ENCODE measurements around the gene IRF2BP2.

Gene IRF2BP2

GRCh38 chr1:234610061-234610665, at the start of gene IRF2BP2:
Gene IRF2BP2, minus strand, starts transcription at chr1:234610178. Its CDS starts 684 bp downstream, at chr1:234609494.
- peak; percentile 86 for DNase-seq (ENCODE audit: low spot score)
- no peak for FAIRE-seq

DNA sequence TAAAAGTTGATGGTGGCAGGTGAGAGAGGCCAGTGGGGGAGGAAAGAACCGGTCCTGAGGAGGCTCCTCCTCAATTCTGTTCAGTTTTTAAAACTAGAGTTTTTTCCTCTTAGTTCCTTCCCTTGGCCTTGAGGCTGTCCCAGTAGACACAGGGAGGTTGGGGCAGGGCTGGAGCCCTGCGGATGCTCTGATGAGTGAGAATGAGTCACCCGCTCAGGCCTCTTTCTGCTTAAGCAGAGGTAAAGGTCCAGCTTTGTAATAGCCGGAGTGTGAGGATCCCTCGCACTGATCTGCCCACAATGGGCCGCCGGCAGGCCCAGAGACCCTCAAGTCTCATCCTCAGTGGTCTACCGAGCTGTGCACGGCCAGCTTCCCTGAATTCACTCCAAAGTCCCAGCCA, 49.6 kb upstream of the IRF2BP2 start:
- DNase-seq (ENCODE audit: low spot score) (peak; percentile 76), FAIRE-seq (no peak)

- peak; percentile 14 for DNase-seq (ENCODE audit: low spot score)
- FAIRE-seq, result no peak
Observed at GRCh38 chr1:234658138-234658537, 48.2 kb upstream of the IRF2BP2 start.

- FAIRE-seq (no peak), DNase-seq (ENCODE audit: low spot score) (peak; percentile 40)
Observed at GRCh38 chr1:234656944-234657654, 47.1 kb upstream of the IRF2BP2 start.

- FAIRE-seq (no peak), DNase-seq (ENCODE audit: low spot score) (no peak)
Observed at GRCh38 chr1:234656070-234656895, 46.3 kb upstream of the IRF2BP2 start.

DNA sequence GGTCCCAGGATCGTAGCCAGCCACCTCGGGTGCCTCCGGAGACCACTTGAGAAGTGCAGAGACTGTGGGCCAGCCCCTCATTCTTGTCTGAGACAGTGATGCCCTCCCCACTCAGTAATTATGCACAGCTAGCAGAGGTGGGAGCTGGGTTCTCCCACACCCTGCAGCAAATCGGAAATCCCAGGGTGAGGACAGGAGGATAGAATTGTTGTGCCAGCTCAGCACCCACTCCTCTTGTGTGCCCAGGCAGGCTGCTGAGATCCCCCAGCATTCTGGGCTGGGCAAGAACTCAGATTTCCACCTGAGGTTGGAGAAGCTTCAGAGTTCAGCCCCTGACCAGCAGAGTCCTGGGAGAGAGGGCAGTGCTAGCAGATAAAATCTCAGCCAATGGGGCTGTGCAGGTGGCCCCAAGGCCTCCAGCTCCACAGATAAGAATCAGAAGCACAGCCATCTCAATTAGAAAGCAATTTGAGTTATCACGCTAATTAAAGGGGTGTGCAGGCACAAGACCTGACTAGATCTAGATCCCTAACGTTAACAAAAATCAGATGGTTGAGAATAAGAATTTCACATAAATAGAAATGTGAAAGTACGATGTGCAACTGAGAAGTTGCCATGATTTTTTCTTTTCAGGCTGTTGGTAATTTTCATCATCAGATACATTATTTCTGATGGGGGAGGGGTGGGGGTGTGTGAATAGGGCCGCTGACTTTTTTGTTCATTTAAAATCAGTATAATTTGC, 45.5 kb upstream of the IRF2BP2 start:
- no peak for DNase-seq (ENCODE audit: low spot score)

DNA sequence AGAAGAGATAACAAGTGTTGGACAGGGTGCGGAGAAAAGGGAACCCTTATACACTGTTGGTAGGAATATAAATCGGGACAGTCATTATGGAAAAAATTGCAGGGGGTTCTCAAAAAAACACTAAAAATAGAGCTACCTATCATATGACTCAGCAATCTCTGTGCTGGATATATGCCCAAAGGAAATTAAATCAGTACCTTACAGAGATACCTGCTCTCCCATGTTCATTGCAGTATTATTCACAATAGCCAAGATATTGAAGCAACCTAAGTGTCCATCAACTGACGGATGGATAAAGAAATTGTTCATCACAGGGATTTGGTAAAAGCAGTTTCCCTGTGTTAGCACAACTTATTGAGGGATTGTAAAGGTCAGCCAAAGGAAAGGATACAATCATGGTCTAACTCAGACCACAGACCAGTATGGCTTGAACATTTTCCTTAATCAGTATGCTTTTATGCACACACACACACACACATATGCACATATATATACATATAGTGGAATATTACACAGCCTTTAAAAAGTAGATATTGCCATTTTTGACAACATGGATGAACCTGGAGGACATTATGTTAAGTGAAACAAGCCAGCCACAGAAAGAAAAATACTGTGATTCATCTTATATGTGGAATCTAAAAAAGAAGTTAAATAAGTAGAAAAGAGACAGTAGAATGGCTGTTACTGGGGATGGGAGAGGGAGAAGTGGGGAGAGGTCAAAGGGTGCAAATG, 44.2 kb upstream of the IRF2BP2 start:
- FAIRE-seq (no peak), DNase-seq (ENCODE audit: low spot score) (no peak)

More for the DNA sequence above, 45.5 kb upstream of the IRF2BP2 start:
- FAIRE-seq, result no peak

- FAIRE-seq, result no peak
- DNase-seq (ENCODE audit: low spot score), result no peak
Observed at GRCh38 chr1:234649432-234650081, 39.6 kb upstream of the IRF2BP2 start.

GRCh38 chr1:234647758-234648157, 37.8 kb upstream of the IRF2BP2 start:
- no peak for FAIRE-seq
- no peak for DNase-seq (ENCODE audit: low spot score)

- FAIRE-seq, result no peak
Observed at GRCh38 chr1:234647245-234647644, 37.3 kb upstream of the IRF2BP2 start.

DNA sequence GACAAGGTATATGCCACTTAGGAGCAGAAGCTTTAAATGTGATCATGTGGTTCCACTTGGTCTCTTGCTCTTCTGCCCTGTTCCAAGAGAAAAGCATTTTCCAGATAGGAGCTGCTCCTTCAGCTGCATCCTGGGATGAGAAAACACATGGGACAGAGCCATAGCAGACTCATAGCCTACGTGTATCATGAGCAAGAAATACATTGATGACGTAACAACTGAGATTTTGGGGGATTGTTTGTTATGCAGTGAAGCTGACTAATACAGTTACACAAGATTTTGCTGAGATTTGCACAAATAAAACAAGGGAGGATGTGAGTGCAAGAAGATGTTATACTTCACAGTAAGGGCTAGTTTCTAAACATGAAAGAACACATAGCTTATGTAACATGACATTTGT, 36.0 kb upstream of the IRF2BP2 start:
- DNase-seq (ENCODE audit: low spot score) (no peak), FAIRE-seq (no peak)

More at GRCh38 chr1:234647245-234647644, 37.3 kb upstream of the IRF2BP2 start:
- DNase-seq (ENCODE audit: low spot score), result no peak

- no peak for FAIRE-seq
Observed at GRCh38 chr1:234645474-234645953, 35.5 kb upstream of the IRF2BP2 start.

GRCh38 chr1:234644928-234645327, 35.0 kb upstream of the IRF2BP2 start:
- DNase-seq (ENCODE audit: low spot score), result no peak
- no peak for FAIRE-seq

More at GRCh38 chr1:234645474-234645953, 35.5 kb upstream of the IRF2BP2 start:
- DNase-seq (ENCODE audit: low spot score), result no peak

DNA sequence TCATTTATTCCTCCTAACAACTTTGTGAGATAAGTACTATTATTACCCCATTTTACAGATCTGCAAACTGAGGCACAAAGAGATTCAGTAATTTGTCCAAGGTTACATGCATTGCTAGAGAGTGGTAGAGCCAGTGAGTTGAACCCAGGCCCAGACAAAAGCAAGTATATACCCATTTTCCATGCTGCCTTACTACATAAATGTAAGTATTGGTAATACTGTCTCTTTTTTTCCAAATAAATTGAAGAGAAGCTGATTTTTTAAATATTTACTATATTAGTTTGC, 33.8 kb upstream of the IRF2BP2 start:
- DNase-seq (ENCODE audit: low spot score), result no peak
- FAIRE-seq, result no peak

GRCh38 chr1:234643111-234643849, 33.3 kb upstream of the IRF2BP2 start:
- DNase-seq (ENCODE audit: low spot score) (no peak), FAIRE-seq (no peak)

GRCh38 chr1:234642428-234642827, 32.5 kb upstream of the IRF2BP2 start:
- FAIRE-seq (no peak), DNase-seq (ENCODE audit: low spot score) (no peak)

GRCh38 chr1:234639961-234640360, 30.0 kb upstream of the IRF2BP2 start:
- DNase-seq (ENCODE audit: low spot score) (no peak), FAIRE-seq (no peak)

GRCh38 chr1:234638832-234639799, 29.1 kb upstream of the IRF2BP2 start:
- no peak for DNase-seq (ENCODE audit: low spot score)
- no peak for FAIRE-seq

All from urothelium cell line (cell line).